Pulmonary artery endothelial cell (primary cell): ENCODE results near the gene DDX24. TPM values are rescaled to one million over a fixed set of nuclear protein-coding genes. Genes with fewer than 3 reads are reported as not detected.

Experiments used
- DNase-seq: peaks from one replicate; pipeline ENCODE4 v3.0.0-alpha.2; 2011; ENCODE audit warnings: low read depth, low spot score
- total RNA-seq: library from RNA; depleted of rRNA; stranded (reverse); fragments of >200 nt; gene quantifications from 2 replicates; pipeline ENCODE4 v1.2.3, GENCODE V29; 2014

Gene DDX24
- total RNA-seq, 1 donor from 2014 or later = 110 TPM

- DNase-seq = no peak
Measured at GRCh38 chr14:94049625-94050023, 31.4 kb downstream of the DDX24 start.

- no peak for DNase-seq
Measured at GRCh38 chr14:94048691-94049624, 32.0 kb downstream of the DDX24 start.

- no peak for DNase-seq
Measured at GRCh38 chr14:94047581-94047980, 33.4 kb downstream of the DDX24 start.

GRCh38 chr14:94046696-94047250, 34.2 kb downstream of the DDX24 start:
- no peak for DNase-seq

GRCh38 chr14:94045563-94046345, 35.2 kb downstream of the DDX24 start:
- no peak for DNase-seq

- no peak for DNase-seq
Measured at GRCh38 chr14:94045101-94045500, 35.9 kb downstream of the DDX24 start.

- DNase-seq = no peak
Measured at GRCh38 chr14:94044476-94045091, 36.4 kb downstream of the DDX24 start.

- DNase-seq = no peak
Measured at GRCh38 chr14:94043756-94044475, 37.1 kb downstream of the DDX24 start.

GRCh38 chr14:94043111-94043755, 37.8 kb downstream of the DDX24 start:
- DNase-seq = no peak

GRCh38 chr14:94042433-94043091, 38.4 kb downstream of the DDX24 start:
- no peak for DNase-seq

- DNase-seq = no peak
Measured at GRCh38 chr14:94041551-94042346, 39.3 kb downstream of the DDX24 start.

- DNase-seq = no peak
Measured at GRCh38 chr14:94040796-94041195, 40.2 kb downstream of the DDX24 start.

GRCh38 chr14:94040247-94040646, 40.8 kb downstream of the DDX24 start:
- DNase-seq = no peak

GRCh38 chr14:94038921-94039629, 41.9 kb downstream of the DDX24 start:
- no peak for DNase-seq

GRCh38 chr14:94038510-94038909, 42.5 kb downstream of the DDX24 start:
- no peak for DNase-seq

GRCh38 chr14:94037954-94038353, 43.0 kb downstream of the DDX24 start:
- DNase-seq = no peak

- peak; percentile 30 for DNase-seq
Measured at GRCh38 chr14:94036313-94037167, 44.5 kb downstream of the DDX24 start.
